Fibroblast of lung (primary cell): ENCODE data around the gene ARHGEF10L.

Experiments
- EZH2 ChIP-seq: IDR thresholded peaks from 2 replicates; pipeline ENCODE4 v1.5.1; 2012; ENCODE audit warnings: low read length, control low read depth, mild to moderate bottlenecking; ENCODE audit errors: missing control alignments
- TF ChIP-seq, protein P1 (sequence below), 2 donors: IDR thresholded peaks in 1 of 2; conservative IDR thresholded peaks in 1 of 2; 1 replicate in 1 of 2; 2 replicates in 1 of 2; pipeline ENCODE4 v1.5.1; 2011 to 2012; ENCODE audit warnings: low read length in 2 of 2, control low read depth in 1 of 2, inconsistent platforms in 1 of 2, low read depth in 1 of 2, mild to moderate bottlenecking in 1 of 2

DNA sequence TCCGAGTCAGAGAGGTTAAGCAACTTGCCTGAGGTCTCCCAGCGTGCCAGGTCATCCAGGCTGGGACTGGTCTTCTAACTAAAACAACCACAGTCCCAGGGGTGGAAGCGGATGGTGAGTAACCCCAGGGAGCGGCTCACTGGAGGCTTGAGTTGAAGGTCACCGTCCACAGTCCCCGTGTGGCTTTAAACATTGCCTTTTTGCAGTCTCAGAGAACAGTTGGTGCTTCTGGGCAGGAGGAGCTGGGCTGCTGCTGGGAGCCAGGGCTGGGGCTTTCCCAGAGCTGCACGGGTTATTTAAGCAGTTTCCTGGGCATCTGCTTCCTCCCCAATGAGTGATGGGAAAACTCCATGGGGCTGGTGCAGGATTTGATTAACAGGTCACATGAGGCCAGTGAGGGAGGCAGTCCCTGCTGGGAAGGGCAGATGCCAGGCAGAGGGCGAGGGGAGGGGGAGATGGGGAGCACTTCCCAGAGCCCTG lies 12.3 kb downstream of the ARHGEF10L start:
- TF ChIP-seq, protein P1, sequence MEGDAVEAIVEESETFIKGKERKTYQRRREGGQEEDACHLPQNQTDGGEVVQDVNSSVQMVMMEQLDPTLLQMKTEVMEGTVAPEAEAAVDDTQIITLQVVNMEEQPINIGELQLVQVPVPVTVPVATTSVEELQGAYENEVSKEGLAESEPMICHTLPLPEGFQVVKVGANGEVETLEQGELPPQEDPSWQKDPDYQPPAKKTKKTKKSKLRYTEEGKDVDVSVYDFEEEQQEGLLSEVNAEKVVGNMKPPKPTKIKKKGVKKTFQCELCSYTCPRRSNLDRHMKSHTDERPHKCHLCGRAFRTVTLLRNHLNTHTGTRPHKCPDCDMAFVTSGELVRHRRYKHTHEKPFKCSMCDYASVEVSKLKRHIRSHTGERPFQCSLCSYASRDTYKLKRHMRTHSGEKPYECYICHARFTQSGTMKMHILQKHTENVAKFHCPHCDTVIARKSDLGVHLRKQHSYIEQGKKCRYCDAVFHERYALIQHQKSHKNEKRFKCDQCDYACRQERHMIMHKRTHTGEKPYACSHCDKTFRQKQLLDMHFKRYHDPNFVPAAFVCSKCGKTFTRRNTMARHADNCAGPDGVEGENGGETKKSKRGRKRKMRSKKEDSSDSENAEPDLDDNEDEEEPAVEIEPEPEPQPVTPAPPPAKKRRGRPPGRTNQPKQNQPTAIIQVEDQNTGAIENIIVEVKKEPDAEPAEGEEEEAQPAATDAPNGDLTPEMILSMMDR (conservative IDR thresholded peaks at IDR 0.05 in 1 of 2, IDR thresholded peaks at IDR 0.05 in 1 of 2; ENCODE audit: low read depth in 1 of 2, low read length in 2 of 2), result no peak
- no peak for TF ChIP-seq EZH2
